Stimulated activated naive CD4-positive, alpha-beta T cell (primary cell): Measurements from ENCODE around the gene RANBP9.

ENCODE experiments used
- DNase-seq, 6 experiments: peaks; one replicate each; lab custom pipeline; 2025; lab: John Stamatoyannopoulos, UW

RANBP9 gene

DNA sequence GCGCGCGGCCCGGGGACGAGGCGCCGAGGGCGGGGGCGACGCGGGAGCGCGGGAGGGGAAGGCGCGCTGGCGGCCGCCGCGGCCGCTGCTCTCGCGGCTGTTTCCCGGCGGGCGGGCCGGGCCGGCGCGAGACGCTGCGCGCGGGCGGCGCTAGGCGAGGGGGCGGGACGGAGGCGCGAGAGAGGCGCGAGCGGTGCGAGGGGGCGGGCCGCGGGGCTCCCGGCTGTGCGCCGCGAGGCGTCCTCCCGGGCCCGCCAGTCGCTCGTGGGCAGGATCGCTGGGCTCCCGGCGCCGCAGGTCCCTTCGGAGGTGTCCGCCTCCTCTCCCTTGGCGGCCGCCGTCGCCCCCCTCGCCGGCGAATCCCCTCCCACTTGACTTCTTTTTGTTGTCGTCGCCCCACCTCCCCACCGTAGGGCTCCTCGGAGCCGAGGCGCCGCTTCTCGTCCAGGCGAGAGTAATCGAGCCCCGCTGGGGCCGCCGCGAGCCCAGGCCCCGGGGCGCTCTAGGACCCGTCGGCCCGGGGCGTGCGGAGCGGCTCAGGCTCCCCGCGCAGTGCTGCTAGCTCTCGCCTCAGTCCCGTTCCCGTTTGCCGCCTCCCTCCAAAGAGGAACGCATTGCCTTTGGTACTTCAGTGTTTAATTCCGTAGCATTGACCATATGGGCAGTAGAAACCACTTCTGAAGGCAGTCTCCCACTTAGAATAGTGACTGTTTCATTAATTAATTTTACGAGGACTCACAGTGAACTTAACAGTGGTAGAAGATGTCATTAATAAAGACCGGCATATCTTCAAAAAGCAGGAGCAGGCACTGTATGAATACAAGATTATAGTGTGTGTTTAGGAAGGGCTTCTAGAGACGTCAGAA is at the start of gene RANBP9:
Gene RANBP9, minus strand, starts transcription at position 103 of the 866 bp plus-strand sequence. CDS start 330 bp downstream, outside the sequence.
- peak; percentile 82 to 96 (median 88) for DNase-seq

DNA sequence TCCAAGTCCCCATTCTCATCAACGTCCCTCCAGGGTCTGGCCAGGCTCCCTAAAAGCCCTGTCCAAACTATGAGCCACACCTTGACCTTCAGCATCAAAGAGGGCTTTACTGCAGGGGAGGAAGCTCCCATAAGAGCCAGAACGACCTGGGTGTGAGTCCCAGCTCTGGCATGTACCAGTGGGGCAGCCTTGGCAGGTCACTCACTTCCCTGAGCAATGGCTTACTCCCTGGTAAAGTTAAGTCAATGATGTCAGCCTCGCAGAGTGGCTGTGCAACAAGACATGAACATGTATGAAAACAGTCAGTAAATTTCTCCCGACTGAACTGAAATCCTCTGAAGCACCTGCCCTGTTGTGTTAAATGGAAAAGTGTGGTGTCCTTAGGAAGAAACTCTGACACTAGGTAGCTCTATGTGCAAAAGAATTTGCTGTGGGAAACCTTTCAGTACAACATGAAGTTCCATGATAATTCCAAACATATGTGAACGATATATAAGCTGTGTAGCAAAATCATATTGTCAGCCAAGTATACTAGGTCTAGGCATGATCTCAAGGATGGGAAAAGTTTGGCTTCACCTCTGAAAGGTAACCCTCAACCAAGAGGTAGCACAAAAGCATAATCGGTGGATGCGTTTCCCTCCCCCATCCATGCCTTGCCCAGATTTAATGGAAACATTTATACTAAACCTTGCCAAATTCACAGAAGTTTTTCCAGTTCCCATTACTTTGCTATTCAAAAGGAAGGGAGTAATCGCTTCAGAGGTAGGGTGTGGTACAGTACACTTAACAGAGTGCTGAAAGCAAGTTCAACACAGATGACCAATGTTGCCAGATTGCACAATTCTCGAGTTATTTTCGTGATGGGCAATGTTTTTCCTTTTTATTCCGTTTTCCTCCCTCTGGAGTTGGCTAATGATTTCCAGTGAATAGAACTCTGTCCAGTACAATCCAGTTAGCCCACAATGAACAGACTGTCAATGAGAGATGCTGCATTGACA is 49.0 kb upstream of the RANBP9 start:
- no peak for DNase-seq

DNA sequence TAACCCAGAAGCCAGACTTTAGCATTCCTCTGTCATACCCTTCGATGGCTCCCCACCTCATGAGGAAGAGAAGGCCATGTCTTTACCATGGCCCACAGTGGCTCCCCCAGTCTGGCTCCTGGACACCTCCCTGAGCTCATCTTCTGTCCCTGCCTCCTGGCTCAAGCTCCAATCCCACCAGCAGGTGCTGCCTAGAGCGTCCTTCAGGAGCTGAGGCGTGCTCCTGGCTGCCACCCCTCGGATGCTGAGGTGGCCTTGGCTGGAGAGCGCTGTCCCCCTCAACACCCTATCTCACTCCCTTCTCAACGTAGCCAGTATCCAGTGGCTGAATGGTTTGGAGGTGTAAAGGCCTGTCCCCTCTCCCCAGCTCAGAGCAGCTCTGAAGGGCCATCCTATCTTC is 47.4 kb upstream of the RANBP9 start:
- DNase-seq = no peak

DNA sequence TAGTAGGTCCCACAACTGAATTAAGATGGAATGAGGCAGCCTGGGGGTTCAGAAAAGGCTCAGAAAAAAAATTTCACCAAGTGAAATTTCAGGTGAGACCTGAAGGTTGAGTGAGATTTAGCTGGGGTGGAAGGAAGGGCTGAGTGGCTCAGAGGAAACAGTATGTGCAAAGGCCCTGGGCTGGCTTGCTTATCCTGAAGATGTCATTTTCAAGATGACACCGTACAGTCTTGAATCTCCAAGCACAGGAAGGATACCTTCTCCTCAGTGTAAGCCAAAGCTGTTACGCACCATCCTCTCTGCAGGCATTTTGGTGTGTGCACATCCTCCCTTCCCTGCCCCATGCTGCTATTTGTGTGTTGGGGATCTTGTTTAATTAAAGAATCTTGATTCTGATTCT is 43.0 kb upstream of the RANBP9 start:
- DNase-seq = no peak

DNA sequence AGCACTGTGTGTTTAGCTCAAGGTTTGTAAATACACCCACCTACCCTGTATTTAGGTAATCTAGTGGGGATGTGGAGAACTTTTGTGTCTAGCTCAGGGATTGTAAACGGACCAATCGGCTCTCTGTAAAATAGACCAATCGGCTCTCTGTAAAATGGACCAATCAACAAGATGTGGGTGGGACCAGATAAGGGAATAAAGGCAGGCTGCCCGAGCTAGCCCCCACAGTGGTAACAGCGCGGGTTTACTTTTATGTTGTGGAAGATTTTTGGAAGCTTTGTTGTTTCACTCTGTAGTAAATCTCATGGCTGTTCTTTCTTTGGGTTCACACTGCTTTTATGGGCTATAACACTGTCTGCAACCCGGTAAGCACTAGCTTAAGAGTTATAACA is 32.1 kb upstream of the RANBP9 start:
- no peak for DNase-seq

DNA sequence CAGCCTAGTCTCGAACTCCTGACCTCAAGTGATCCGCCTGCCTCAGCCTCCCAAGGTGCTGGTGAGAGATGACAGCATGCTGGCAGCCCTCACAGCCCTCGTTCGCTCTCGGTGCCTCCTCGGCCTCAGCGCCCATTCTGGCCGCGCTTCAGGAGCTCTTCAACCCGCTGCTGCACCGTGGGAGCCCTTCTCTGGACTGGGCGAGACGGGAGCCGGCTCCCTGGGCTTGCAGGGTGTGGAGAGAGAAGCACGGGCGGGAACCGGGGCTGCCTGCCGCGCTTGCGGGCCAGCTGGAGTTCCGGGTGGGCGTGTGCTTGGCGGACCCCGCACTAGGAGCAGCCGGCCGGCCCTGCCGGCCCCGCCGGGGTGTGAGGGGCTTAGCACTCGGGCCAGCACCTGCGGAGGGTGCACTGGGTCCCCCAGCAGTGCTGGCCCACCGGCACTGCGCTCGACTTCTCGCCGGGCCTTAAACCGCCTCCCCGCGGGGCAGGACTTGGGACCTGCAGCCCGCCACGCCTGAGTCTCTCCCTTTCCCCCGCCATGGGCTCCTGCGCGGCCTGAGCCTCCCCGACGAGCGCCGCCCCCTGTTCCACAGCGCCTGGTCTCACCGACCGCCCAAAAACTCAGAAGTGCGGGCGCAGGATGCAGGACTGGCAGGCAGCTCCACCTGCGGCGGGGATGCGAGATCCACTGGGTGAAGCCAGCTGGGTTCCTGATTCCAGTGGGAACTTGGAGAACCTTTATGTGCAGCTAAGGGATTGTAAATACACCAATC is 31.5 kb upstream of the RANBP9 start:
- no peak for DNase-seq

DNA sequence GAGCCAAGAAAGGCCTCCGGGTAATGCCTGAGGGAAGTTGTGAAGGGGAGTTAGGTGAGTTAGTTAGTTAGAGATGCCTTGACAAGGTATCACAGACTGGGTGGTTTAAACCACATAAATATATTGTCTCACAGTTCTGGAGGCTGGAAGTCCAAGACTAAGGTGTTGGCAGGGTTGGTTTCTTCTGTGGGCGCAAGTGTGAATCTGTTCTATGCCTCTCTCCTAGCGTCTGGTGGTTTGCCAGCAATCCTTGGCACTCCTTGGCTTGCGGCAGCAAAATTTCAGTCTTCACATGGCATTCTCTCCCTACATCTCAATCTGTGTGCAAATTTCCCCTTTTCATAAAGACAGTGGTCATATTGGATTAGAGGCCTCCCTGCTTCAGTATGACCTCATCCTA is 29.7 kb upstream of the RANBP9 start:
- no peak for DNase-seq

DNA sequence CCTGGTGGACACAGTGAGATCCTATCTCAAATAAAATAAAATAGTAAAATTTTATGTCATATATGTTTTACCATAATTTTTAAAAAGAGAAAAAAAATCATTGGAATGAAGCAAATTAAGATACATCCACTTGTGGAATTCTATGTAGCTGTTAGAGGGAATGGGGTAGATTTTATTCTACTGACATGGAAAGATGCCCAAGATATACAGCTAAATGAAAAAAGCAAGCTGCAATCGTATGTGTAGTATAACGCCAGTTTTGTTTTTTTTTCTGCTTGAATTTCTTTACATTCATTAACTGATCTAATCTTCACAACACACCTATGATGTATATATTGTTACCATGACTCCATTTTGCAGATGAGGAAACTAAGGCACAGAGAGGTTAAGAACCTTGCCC is 23.4 kb upstream of the RANBP9 start:
- no peak for DNase-seq

DNA sequence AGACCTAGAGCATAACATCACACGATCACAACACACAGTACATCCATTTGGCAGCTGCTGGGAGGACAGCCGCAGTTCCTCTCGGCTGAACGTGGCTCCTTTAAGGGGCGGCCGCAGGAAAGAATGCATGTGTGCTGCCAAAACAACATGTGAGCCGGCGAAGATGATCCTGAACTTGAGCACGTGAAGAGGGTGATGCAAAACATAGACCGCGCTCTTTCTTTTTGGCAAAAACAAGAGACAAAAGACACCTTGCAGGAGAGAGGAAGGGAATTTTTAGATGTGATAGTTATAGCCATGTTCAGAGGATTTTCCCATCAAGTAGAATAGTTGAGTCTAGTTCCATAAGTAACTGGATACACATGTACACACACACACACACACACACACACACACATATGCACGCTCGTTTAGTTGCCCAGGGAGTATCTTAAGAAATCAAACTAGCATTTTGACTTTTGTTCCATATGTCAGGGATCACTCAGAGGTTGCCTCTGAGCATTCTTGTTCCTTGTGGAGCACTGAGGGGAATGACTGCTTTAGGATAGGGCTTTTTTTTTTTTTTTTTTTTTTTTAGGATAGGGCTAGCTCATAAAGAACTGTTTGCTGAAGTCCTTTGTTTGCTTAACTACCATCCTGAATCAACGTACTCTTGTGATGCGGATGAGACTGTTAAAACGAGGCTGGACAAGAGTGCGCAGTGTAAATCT is 21.7 kb upstream of the RANBP9 start:
- DNase-seq = no peak

DNA sequence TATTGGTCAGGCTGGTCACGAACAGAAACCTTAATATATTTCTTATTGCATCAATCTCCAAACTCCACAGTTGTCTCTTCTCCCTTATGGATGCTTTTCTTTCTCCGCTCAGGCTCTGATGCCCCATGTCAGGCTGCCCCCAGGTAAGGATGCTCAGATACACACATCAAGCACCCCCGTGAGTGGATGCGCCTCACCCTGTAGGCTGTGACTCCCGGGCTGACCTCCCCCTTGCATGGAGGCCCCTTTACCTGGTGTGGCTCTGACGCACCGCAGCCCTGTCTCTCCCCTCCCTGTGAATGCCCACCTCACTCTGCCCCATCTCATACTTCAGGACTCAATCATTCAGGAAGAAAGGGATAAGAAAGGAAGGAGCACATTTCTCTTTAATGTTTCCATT is 19.1 kb upstream of the RANBP9 start:
- no peak for DNase-seq

DNA sequence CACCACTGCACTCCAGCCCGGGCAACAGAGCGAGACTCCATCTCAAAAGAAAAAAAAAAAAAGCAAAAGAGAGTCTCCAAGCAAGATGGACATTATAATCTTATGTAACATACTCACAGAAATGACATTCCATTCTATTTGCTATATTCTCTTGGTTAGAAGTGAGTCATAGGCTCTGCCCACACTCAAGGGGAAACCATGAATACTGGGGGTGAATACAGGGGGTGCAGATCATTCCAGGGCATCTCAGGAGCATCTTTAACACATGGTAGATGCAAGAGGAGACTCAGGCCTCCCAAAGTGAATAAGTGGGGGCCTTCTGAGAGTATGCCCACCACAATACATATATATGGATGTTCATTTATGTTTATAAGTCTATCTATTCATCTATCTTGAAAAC is 18.3 kb upstream of the RANBP9 start:
- no peak for DNase-seq

DNA sequence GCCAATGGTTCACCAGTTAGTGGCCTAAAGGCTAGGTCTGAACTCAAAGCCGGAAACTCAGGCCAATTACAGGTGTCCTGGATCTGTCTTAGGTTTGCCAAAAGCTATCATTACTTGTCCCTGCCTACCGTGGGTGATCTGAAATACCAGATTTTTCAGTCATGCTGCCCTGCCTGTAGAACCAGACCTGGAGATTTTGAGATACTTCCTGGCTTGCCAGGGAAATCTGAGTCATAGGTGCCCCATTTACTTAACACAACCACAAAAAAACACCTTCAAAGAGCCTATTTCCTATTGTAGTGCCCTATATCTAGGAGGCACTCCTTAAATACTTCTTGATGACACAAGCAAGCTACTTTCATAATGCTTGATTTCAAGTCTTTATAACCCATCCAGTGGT is 13.9 kb upstream of the RANBP9 start:
- no peak for DNase-seq

DNA sequence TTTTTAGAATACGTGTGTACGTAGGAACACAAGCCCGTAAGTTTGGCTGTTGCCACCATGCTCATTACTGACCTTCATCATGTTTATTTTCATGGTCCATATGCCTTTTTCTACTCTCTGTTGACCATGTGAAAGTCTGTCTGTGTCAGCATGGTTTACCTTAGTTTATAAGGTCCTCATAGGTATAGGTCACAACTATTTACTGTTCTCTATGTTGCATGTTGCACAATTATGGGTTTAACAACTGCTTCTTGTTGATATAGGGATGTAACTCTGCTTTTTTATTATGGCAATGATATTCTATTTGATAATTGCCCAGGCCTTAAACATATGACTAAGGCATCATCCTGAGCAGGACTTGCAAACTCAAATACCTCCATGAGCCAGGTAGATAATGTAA is 13.4 kb upstream of the RANBP9 start:
- no peak for DNase-seq

DNA sequence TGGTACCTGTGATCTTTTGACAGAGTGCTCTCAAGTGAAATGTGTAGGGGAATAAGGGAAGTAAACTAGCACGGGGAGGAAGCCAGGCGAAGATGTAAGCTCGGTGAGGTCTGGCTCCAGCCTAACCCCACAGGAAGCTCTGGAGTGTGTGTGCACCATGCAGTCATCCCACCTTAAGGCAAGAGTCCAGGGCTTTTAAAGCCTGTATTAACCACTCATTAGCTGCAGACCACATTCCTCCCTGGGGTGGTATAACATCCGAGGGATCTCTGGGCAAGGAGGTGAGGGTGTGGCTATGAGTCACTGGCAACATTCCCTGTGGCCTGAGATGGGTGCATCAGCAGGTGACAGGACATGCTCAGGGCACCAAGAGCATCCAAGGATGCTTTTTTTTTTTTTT is 12.5 kb upstream of the RANBP9 start:
- no peak for DNase-seq

DNA sequence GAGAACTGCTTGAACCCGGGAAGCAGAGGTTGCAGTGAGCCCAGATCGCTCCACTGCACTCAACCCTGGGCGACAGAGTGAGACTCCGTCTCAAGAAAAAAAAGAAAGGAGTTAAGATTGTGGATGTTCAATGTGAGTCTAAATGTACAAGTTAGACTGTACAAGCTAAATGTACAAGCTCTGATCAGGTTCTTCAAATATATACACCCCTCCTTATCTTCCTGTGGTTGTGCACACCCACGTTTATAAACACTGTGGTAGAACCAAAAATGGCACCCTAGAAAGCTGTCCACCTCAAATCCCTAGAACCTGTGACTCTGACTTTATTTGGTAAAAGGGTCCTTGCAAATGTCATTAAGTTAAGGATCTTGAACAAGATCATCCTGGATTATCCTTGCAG is 11.2 kb upstream of the RANBP9 start:
- no peak for DNase-seq

DNA sequence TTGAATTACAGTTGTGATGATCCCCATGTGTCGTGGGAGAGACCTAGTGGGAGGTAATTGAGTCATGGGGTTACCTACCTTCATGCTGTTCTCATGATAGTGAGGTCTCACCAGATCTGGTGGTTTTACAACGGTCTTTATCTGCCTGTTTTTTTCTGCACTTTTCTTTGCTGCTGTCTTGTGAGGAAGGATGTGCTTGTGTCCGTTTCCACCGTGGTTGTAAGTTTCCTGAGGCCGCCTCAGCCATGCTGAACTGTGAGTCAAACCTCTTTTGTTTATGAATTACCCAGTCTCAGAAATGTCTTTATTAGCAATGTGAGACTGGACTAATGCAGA is 6.5 kb upstream of the RANBP9 start:
- DNase-seq = no peak

DNA sequence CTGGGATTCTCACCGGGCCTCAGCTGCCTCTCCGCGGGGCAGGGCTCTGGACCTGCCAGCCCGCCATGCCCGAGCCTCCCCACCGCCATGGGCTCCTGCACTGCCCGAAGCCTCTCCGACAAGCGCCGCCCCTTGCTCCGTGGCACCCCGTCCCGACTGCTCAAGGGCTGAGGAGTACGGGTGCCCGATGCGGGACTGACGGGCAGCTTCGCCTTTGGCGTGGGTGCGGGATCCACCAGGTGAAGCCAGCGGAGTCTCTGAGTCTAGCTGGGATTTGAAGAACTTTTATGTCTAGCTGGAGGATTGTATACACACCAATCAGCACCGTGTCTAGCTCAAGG is 5.3 kb upstream of the RANBP9 start:
- DNase-seq = no peak

DNA sequence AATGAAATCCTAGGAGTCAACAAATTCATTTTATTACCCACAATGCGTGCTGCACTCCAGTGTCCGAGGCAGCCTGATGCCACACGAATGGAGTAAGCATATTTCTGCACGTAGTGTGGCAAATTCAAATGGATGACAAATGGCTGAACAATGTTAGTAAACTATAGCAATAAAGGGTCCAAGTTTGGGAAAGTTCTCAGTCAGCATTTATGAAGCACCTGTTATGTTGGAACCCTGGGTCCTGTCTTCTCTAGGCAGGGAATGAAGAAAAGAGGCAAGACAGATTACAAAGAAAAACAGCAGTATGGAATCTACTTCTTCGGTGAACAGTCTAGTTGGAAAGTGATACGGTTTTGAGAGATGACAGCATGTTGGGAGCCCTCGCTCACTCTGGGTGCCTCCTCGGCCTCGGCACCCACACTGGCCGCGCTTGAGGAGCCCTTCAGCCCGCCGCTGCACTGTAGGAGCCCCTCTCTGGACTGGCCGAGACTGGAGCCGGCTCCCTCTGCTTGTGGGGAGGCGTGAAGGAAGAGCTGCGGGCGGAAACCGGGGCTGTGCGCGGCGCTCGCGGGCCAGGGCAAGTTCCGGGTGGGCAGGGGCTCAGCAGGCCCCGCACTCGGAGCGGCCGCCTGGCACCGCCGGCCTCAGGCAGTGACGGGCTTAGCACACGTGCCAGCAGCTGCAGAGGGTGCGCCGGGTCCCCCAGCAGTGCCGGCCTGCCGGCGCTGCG is 4.8 kb upstream of the RANBP9 start:
- no peak for DNase-seq

DNA sequence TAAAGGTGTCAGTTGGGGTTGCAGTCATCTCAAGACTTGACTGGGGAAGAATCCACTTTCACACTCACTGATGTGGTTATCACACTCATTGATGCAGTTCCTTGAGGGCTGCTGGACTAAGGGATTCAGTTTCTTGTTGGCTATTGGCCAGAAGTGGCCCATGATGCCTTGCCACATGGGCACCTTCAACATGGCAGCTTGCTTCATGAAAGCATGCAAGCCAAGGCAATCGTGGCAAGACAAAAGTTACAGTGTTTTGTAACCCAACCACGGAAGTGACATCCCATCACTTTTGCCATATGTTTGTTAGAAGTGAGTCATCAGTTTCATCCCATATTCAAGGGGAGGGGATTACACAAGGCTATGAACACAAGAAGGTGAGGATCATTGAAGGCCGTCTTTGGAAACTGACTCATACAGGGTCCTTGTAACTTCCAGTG is 3.8 kb upstream of the RANBP9 start:
- no peak for DNase-seq

DNA sequence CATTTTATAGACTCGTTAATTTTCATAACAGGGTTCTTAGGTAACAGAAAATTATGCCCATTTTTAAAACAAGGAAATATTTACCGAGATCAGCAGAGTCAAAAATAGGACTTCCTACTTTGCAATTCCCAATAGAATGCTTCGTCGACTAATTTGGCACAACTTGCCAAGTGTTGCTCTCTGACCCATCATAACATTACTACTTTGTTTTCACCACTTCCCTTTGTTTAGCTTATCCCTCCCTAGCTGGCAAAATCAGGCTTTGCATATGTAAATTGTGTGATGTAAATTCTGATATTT is 914 bp upstream of the RANBP9 start:
- DNase-seq = no peak

DNA sequence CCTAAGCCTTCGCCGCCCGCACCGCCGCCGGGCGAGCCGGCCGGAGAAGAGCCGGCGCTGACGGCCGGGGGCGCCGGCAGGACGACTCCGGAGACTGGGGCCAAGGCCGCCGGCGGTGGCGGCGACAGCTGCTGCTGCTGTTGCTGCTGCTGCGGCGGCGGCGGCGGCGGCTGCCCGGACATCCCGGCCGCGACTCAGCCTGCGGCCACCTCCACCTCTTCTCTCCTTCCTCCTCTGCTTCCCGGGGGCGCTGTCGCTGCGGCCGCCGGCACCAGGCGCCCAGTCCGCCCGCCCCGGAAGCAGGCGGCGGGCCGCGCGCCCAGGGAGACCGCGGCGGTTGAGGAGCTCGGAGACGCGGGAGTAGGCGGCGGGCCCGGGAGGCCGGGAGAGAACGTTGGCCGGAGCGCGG is 307 bp downstream of the RANBP9 start:
- peak in 4 of 6 experiments; percentile 64 to 85 (median 76) for DNase-seq
